K562 (cell line): ENCODE data around the gene TBL1X. TPM values are rescaled to one million over a fixed set of nuclear protein-coding genes. Genes with fewer than 3 reads are reported as not detected.

Experiments
- ATAC-seq: fragments of 200-7000 bp; cut with Tn5 transposase; 3 replicates; pipeline ENCODE4 v1.9.1; 2020; ENCODE audit warnings: moderate library complexity
- BruUV-seq: library from RNA; stranded (reverse); fragments of 400-500 nt; replicated peaks from 2 replicates; lab custom pipeline; 2021; lab: Mats Ljungman, UMichigan
- CTCF ChIA-PET: fragments of 300-600 bp; formaldehyde crosslinking; extraction: SDS; loops from one replicate; lab custom pipeline; 2021; ENCODE audit warnings: low intra/inter-chr PET ratio; lab: Yijun Ruan, JAX
- POLR2A ChIA-PET: fragments of 300-600, 350-650 bp; sonication (Branson Sonifier 250); formaldehyde crosslinking; extraction: SDS; loops from one replicate; lab custom pipeline; 2021; ENCODE audit warnings: antibody characterized with exemption, inconsistent platforms; lab: Yijun Ruan, JAX
- DNase-seq, 4 experiments: peaks; one replicate each; pipeline versions ENCODE4 v3.0.0 to v3.0.0-alpha.2; 2011 to 2018; ENCODE audit warnings: low spot score in 3 of 4, mixed read lengths in 3 of 4; ENCODE audit errors: extremely low read depth in 1 of 4
- FAIRE-seq: peaks from 2 replicates; lab custom pipeline; 2011; peaks lifted over from hg19 to GRCh38; lab: Jason Lieb, UNC
- H2AFZ ChIP-seq: 2 replicates; pipeline ENCODE4 v1.6.0; 2011; ENCODE audit warnings: low read depth, low read length, control low read depth, inconsistent platforms
- H3K27ac ChIP-seq: fragments of 200-600 bp; 3 replicates; pipeline ENCODE4 v1.8.0; 2011; ENCODE audit warnings: low read depth, mild to moderate bottlenecking, control low read depth, inconsistent platforms, low read length, moderate library complexity, mixed read lengths; ENCODE audit errors: extremely low read depth
- H3K27me3 ChIP-seq, 2 experiments: fragments of 300-600 bp in 1 of 2; 2 replicates in 1 of 2; 3 replicates in 1 of 2; pipeline versions ENCODE4 v1.6.0 to v1.8.0; 2011; ENCODE audit warnings: inconsistent platforms in 2 of 2, low read length in 2 of 2, mild to moderate bottlenecking in 1 of 2, mixed read lengths in 1 of 2, moderate library complexity in 1 of 2; ENCODE audit not compliant: control insufficient read depth in 2 of 2, insufficient read depth in 2 of 2
- H3K36me3 ChIP-seq: fragments of 300-600 bp; 3 replicates; pipeline ENCODE4 v1.8.0; 2011; ENCODE audit warnings: mild to moderate bottlenecking, low read length, inconsistent platforms; ENCODE audit not compliant: control insufficient read depth, insufficient read depth
- H3K4me1 ChIP-seq, 2 experiments: fragments of 200-600 bp in 1 of 2; replicated peaks in 1 of 2; 2 replicates in 1 of 2; 3 replicates in 1 of 2; pipeline versions ENCODE4 v1.5.1 to v1.8.0; 2011; ENCODE audit warnings: inconsistent platforms in 2 of 2, low read length in 2 of 2, mild to moderate bottlenecking in 1 of 2, mixed read lengths in 1 of 2, moderate library complexity in 1 of 2; ENCODE audit not compliant: control insufficient read depth in 2 of 2, insufficient read depth in 2 of 2
- H3K4me2 ChIP-seq: 2 replicates; pipeline ENCODE4 v1.6.1; 2011; ENCODE audit warnings: low read length, control low read depth, inconsistent platforms, mixed read lengths; ENCODE audit not compliant: insufficient read depth
- H3K4me3 ChIP-seq: fragments of 200-600 bp; sonication (generic), shearing (Covaris generic); 2 replicates; pipeline ENCODE4 v1.5.1; 2016; ENCODE audit warnings: control low read depth, inconsistent platforms
- H3K79me2 ChIP-seq: fragments of 200-600 bp; 3 replicates; pipeline ENCODE4 v1.8.0; 2011; ENCODE audit warnings: low read length, inconsistent platforms; ENCODE audit not compliant: control insufficient read depth, insufficient read depth
- H3K9ac ChIP-seq, 2 experiments: 2 replicates each; pipeline versions ENCODE4 v1.6.0 to v1.6.1; 2011; ENCODE audit warnings: low read depth in 2 of 2, low read length in 2 of 2, control low read depth in 1 of 2, inconsistent platforms in 1 of 2, mild to moderate bottlenecking in 1 of 2, mixed read lengths in 1 of 2; ENCODE audit not compliant: insufficient read depth in 1 of 2
- H3K9me1 ChIP-seq: one replicate; pipeline ENCODE4 v1.6.0; 2011; ENCODE audit warnings: inconsistent platforms, mild to moderate bottlenecking, low read length, moderate library complexity; ENCODE audit not compliant: control insufficient read depth, insufficient read depth
- H3K9me3 ChIP-seq: replicated peaks from 2 replicates; pipeline ENCODE4 v1.5.1; 2011; ENCODE audit warnings: low read depth, low read length, inconsistent platforms; ENCODE audit not compliant: control insufficient read depth, insufficient read depth
- H4K20me1 ChIP-seq: replicated peaks from 2 replicates; pipeline ENCODE4 v1.6.1; 2011; ENCODE audit warnings: low read length, inconsistent platforms, mixed read lengths; ENCODE audit not compliant: control insufficient read depth, insufficient read depth
- DPF2 ChIP-seq: fragments of 450-650 bp; IDR thresholded peaks from 2 replicates; pipeline ENCODE4 v1.6.1; 2016
- FOSL1 ChIP-seq: fragments of 200-800 bp; sonication (Bioruptor generic); conservative IDR thresholded peaks from 2 replicates; pipeline ENCODE4 v1.6.1; 2016; ENCODE audit warnings: missing genetic modification characterization, missing compliant biosample characterization
- GATAD2A ChIP-seq: fragments of 450-650 bp; IDR thresholded peaks from 2 replicates; pipeline ENCODE4 v1.6.1; 2017
- MBD2 ChIP-seq: sonication (generic); IDR thresholded peaks from 2 replicates; pipeline ENCODE4 v1.6.1; 2016; ENCODE audit warnings: low read depth, borderline replicate concordance
- MYNN ChIP-seq, 2 experiments: sonication (generic); formaldehyde crosslinking in 1 of 2; IDR thresholded peaks; 2 replicates each; pipeline versions ENCODE4 v1.5.0 to v1.6.1; 2016 to 2020; ENCODE audit warnings: antibody characterized with exemption in 1 of 2, missing genetic modification reagents in 1 of 2
- NFATC3 ChIP-seq: fragments of 450-650 bp; IDR thresholded peaks from 2 replicates; pipeline ENCODE4 v1.6.1; 2017; ENCODE audit warnings: mild to moderate bottlenecking
- PURB ChIP-seq: sonication (generic); formaldehyde crosslinking; IDR thresholded peaks from 2 replicates; pipeline ENCODE4 v1.9.0; 2021; ENCODE audit warnings: low read depth, mild to moderate bottlenecking, missing genetic modification reagents
- STAT5B ChIP-seq: fragments of 250-450 bp; sonication (Bioruptor Pico); IDR thresholded peaks from 2 replicates; pipeline ENCODE4 v1.8.0; 2021; ENCODE audit warnings: mild to moderate bottlenecking, inconsistent platforms
- ZNF232 ChIP-seq: sonication (generic); formaldehyde crosslinking; IDR thresholded peaks from 2 replicates; pipeline ENCODE4 v1.8.0; 2022; ENCODE audit warnings: mild to moderate bottlenecking, missing genetic modification reagents
- ZNF717 ChIP-seq: fragments of 250-450 bp; sonication (Bioruptor Pico); IDR thresholded peaks from 2 replicates; pipeline ENCODE4 v1.5.0; 2021
- WGBS: fragments of 100-300 bp; shearing (Covaris generic); methylation state at CpG from one replicate; pipeline ENCODE4 v1.1.6; 2016; ENCODE audit warnings: low coverage, mixed read lengths; ENCODE audit not compliant: insufficient coverage; ENCODE audit errors: missing lambda C conversion rate; 5-methylcytosine and 5-hydroxymethylcytosine counted together
- in situ Hi-C: fragments of 300-500 bp; cut with MboI; formaldehyde crosslinking; loops from 4 replicates; pipeline ENCODE4 v1.15.0; 2018; ENCODE audit warnings: inconsistent platforms, mixed read lengths
- intact Hi-C: fragments of 100-400 bp; cut with micrococcal nuclease; formaldehyde crosslinking; loops from 2 replicates; pipeline ENCODE4 v1.14.2; 2022
- polyA plus RNA-seq, 8 experiments: library from polyadenylated mRNA; depleted of rRNA in 4 of 8; stranded (reverse) in 5 of 8; unstranded in 3 of 8; fragments of >200 nt; fragmentation: Nextera tagmentation in 2 of 8; fragmentation: Illumina TruSeq in 1 of 8; extraction: Ambion mirVana in 2 of 8; extraction: Trizol in 1 of 8; gene quantifications; 2 replicates each; pipeline versions ENCODE4 v1.2.1 to v1.2.3, GENCODE V29; 2011 to 2014; ENCODE audit warnings: inconsistent platforms in 1 of 8, missing spikeins in 1 of 8
- total RNA-seq, 7 experiments: library from RNA; depleted of rRNA in 6 of 7; stranded (reverse); fragments of >200 nt in 6 of 7; fragmentation: Illumina TruSeq in 2 of 7; extraction: Trizol in 2 of 7; gene quantifications; 2 replicates each; pipeline versions ENCODE4 v1.2.1 to v1.2.3, GENCODE V29; 2011 to 2021; ENCODE audit warnings: low replicate concordance in 1 of 7
- TF ChIP-seq, protein P1 (sequence below): fragments of 250-450 bp; sonication (Bioruptor Pico); IDR thresholded peaks from 2 replicates; pipeline ENCODE4 v1.5.0; 2021
- TF ChIP-seq, protein P2 (sequence below): fragments of 250-450 bp; sonication (Bioruptor Pico); IDR thresholded peaks from 2 replicates; pipeline ENCODE4 v1.5.0; 2020; ENCODE audit warnings: mild to moderate bottlenecking

The TBL1X gene
- total and polyA plus RNA-seq, 9 of the 15 experiments (the other 6 are each of a cell fraction or from before 2014, with no cell fraction given) = 6.0 to 49.6 (median 19.7) TPM

DNA sequence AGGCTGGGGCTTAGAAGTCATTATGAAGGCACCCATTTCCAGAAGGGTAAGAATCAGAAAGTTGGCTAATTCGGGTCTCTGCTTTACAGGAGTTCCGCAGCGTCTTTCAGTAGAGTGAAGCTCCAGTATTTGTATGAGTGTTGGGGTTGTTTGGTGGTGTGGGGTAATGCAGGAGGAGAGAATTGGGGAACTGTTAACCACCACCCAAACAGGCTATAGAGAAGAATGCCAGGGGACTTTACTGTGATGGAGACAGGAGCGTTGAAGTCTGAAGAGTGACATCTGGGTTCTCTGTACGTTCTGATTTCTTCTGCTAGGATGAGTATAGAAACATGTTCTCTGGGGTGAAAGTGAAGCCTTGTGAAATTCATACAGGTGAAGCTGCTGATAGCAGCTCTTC, 96.3 kb downstream of the TBL1X start:
- in situ Hi-C loops = no loop called here
- Histone ChIP-seq H2AFZ (no peak overlapping the region), H3K9me3 (no peaks in the 10 kb centered on the region), H3K79me2 (peaks cover 26% of the 10 kb centered on the region), H3K36me3 (no peaks in the 10 kb centered on the region), H3K4me2 (no peak overlapping the region), H3K27ac (no peak overlapping the region), H3K4me3 (no peak overlapping the region), H3K27me3 (no peaks in the 10 kb centered on the region), H3K4me1 (no peaks in the 10 kb centered on the region; a peak in 1 of 5 replicates), H4K20me1 (no peaks in the 10 kb centered on the region), H3K9ac (no peak overlapping the region), H3K9me1 (no peaks in the 10 kb centered on the region)
- TF ChIP-seq MBD2 (no peak), DPF2 (no peak), ZNF717 (CRISPR knock-in tag) (no peak), GATAD2A (no peak), ZNF232 (CRISPR knock-in tag) (no peak)
- TF ChIP-seq, protein P1, sequence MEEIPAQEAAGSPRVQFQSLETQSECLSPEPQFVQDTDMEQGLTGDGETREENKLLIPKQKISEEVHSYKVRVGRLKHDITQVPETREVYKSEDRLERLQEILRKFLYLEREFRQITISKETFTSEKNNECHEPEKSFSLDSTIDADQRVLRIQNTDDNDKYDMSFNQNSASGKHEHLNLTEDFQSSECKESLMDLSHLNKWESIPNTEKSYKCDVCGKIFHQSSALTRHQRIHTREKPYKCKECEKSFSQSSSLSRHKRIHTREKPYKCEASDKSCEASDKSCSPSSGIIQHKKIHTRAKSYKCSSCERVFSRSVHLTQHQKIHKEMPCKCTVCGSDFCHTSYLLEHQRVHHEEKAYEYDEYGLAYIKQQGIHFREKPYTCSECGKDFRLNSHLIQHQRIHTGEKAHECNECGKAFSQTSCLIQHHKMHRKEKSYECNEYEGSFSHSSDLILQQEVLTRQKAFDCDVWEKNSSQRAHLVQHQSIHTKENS = no peak
- no TSS peak for BruUV-seq
- DNase-seq (no peak), ATAC-seq (no peak), FAIRE-seq (no peak)
- POLR2A ChIA-PET = no interaction called here
- CTCF ChIA-PET = no interaction called here
- 92% methylated on average over 5 of the region's 5 CpGs for WGBS
- intact Hi-C loops = no loop called here

DNA sequence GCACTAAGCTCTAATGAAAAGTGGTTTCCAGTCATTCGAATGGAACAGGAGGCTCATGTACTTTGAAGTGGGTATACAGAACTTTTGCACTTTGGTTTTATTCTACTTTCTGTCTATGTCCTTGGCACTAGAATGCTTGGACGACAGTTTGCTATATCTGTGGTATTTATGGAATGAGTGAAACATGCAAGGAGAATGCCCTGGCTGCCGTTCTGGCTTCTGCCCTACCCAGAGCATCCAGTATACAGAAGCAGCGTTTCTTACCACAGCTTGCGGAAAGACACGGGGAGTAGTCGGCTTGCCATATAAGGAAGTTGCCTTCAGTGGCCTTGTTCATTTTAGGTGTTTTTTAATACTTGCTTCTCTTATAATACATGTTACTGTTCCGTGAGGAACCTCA, 98.0 kb downstream of the TBL1X start:
- H2AFZ ChIP-seq = no peak overlapping the region
- BruUV-seq = no TSS peak
- ChIA-PET POLR2A (interaction anchor here (0.6 kb wide), 2 partner anchors 15 to 1600 kb away, joined by 3 to 4 read pairs; no protein-coding TSS in a partner anchor), CTCF (no interaction called here)
- DNase-seq (no peak), ATAC-seq (no peak), FAIRE-seq (no peak)
- H3K79me2 ChIP-seq = peaks cover 10% of the 10 kb centered on the region
- intact Hi-C loops = no loop called here
- TF ChIP-seq STAT5B (CRISPR knock-in tag) = no peak
- TF ChIP-seq, protein P2, sequence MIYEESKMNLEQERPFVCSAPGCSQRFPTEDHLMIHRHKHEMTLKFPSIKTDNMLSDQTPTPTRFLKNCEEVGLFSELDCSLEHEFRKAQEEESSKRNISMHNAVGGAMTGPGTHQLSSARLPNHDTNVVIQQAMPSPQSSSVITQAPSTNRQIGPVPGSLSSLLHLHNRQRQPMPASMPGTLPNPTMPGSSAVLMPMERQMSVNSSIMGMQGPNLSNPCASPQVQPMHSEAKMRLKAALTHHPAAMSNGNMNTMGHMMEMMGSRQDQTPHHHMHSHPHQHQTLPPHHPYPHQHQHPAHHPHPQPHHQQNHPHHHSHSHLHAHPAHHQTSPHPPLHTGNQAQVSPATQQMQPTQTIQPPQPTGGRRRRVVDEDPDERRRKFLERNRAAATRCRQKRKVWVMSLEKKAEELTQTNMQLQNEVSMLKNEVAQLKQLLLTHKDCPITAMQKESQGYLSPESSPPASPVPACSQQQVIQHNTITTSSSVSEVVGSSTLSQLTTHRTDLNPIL = no peak
- no peak for TF ChIP-seq NFATC3
- TF ChIP-seq FOSL1 (tag) = no peak
- TF ChIP-seq MYNN (IDR thresholded peaks at IDR 0.05) = no peak
- TF ChIP-seq MYNN (CRISPR knock-in tag; IDR thresholded peaks at IDR 0.05) = no peak
- no peak for TF ChIP-seq PURB (CRISPR knock-in tag)
- in situ Hi-C loops = no loop called here
- 94% methylated on average over 7 of the region's 8 CpGs for WGBS
- H3K9me1 ChIP-seq = no peaks in the 10 kb centered on the region
- no peak overlapping the region for H3K9ac ChIP-seq
- H3K4me1 ChIP-seq = no peaks in the 10 kb centered on the region
- H3K36me3 ChIP-seq = no peaks in the 10 kb centered on the region
- H4K20me1 ChIP-seq = no peaks in the 10 kb centered on the region
- no peak overlapping the region for H3K27ac ChIP-seq
- H3K4me3 ChIP-seq = no peak overlapping the region
- H3K27me3 ChIP-seq = no peaks in the 10 kb centered on the region
- H3K4me2 ChIP-seq = no peak overlapping the region
- no peaks in the 10 kb centered on the region for H3K9me3 ChIP-seq
